Epidermal melanocyte (primary cell): ENCODE results near the gene SSU72.
"Not testable (repeated sequence)": the region's sequence is repeated elsewhere in the genome, so short reads cannot be mapped to it uniquely, and the experiment has no call there.

ENCODE experiments used
- DNase-seq: peaks from one replicate; pipeline ENCODE4 v3.0.0; 2011; ENCODE audit warnings: low spot score; ENCODE audit not compliant: insufficient read length

The SSU72 gene

GRCh38 chr1:1529321-1529720, 45.3 kb downstream of the SSU72 start:
- DNase-seq = no peak

- no peak for DNase-seq
Measured at GRCh38 chr1:1528301-1529267, 46.1 kb downstream of the SSU72 start.

- no peak for DNase-seq
Measured at GRCh38 chr1:1527092-1527816, 47.4 kb downstream of the SSU72 start.

GRCh38 chr1:1526476-1526875, 48.2 kb downstream of the SSU72 start:
- not testable (repeated sequence) for DNase-seq

GRCh38 chr1:1524750-1525383, 49.8 kb downstream of the SSU72 start:
- DNase-seq = not testable (repeated sequence)

- not testable (repeated sequence) for DNase-seq
Measured at GRCh38 chr1:1523651-1524050, 51.0 kb downstream of the SSU72 start.

- DNase-seq = not testable (repeated sequence)
Measured at GRCh38 chr1:1523226-1523625, 51.4 kb downstream of the SSU72 start.

- not testable (repeated sequence) for DNase-seq
Measured at GRCh38 chr1:1522536-1522935, 52.1 kb downstream of the SSU72 start.

GRCh38 chr1:1521331-1521730, 53.3 kb downstream of the SSU72 start:
- no peak for DNase-seq

- not testable (repeated sequence) for DNase-seq
Measured at GRCh38 chr1:1519805-1520505, 54.7 kb downstream of the SSU72 start.

- not testable (repeated sequence) for DNase-seq
Measured at GRCh38 chr1:1518621-1519007, 56.0 kb downstream of the SSU72 start.

GRCh38 chr1:1517973-1518620, 56.6 kb downstream of the SSU72 start:
- DNase-seq = peak; percentile 15

- DNase-seq = not testable (repeated sequence)
Measured at GRCh38 chr1:1516923-1517322, 57.7 kb downstream of the SSU72 start.

- DNase-seq = not testable (repeated sequence)
Measured at GRCh38 chr1:1514376-1514775, 60.3 kb downstream of the SSU72 start.

- not testable (repeated sequence) for DNase-seq
Measured at GRCh38 chr1:1513675-1514074, 61.0 kb downstream of the SSU72 start.

- not testable (repeated sequence) for DNase-seq
Measured at GRCh38 chr1:1512425-1512824, 62.2 kb downstream of the SSU72 start.

GRCh38 chr1:1511533-1512285, 63.0 kb downstream of the SSU72 start, which contains the start of gene ATAD3A:
TSS of gene ATAD3A (plus strand) at chr1:1512162. CDS start at chr1:1512269, 107 bp downstream.
- DNase-seq = peak; percentile 100

- DNase-seq = no peak
Measured at GRCh38 chr1:1510912-1511532, 63.6 kb downstream of the SSU72 start.

- not testable (repeated sequence) for DNase-seq
Measured at GRCh38 chr1:1509465-1509850, 65.2 kb downstream of the SSU72 start.
